Neutrophil (primary cell): ENCODE data around the gene SMYD3.
"Not testable (repeated sequence)": the region's sequence is repeated elsewhere in the genome, so short reads cannot be mapped to it uniquely, and the experiment has no call there.

ENCODE experiments used
- H3K27ac ChIP-seq: fragments of 200-600 bp; sonication (generic); 2 replicates; pipeline ENCODE4 v1.5.1; 2016; ENCODE audit warnings: mild to moderate bottlenecking, moderate library complexity
- H3K27me3 ChIP-seq: fragments of 200-600 bp; sonication (generic); 2 replicates; pipeline ENCODE4 v1.6.0; 2016; ENCODE audit warnings: mild to moderate bottlenecking
- H3K36me3 ChIP-seq: fragments of 200-600 bp; sonication (generic); 2 replicates; pipeline ENCODE4 v1.5.1; 2017
- H3K4me1 ChIP-seq, 2 experiments: fragments of 200-600 bp in 1 of 2; sonication (generic) in 1 of 2; 1 replicate in 1 of 2; 2 replicates in 1 of 2; pipeline versions ENCODE4 v1.5.1 to v1.6.1; 2013 to 2016; ENCODE audit warnings: low read depth in 1 of 2, low read length in 1 of 2, mild to moderate bottlenecking in 1 of 2, moderate library complexity in 1 of 2; ENCODE audit not compliant: control insufficient read depth in 1 of 2, insufficient read depth in 1 of 2
- H3K4me3 ChIP-seq, 2 experiments: fragments of 200-600 bp in 1 of 2; sonication (generic) in 1 of 2; 1 replicate in 1 of 2; 2 replicates in 1 of 2; pipeline ENCODE4 v1.5.1; 2013 to 2016; ENCODE audit warnings: low read depth in 1 of 2, low read length in 1 of 2, mild to moderate bottlenecking in 1 of 2, moderate library complexity in 1 of 2
- H3K9me3 ChIP-seq: fragments of 200-600 bp; sonication (generic); 2 replicates; pipeline ENCODE4 v1.5.1; 2016
- TF ChIP-seq, protein P1 (sequence below): fragments of 200-600 bp; sonication (generic); IDR thresholded peaks from 2 replicates; pipeline ENCODE4 v1.5.1; 2016; ENCODE audit warnings: antibody characterized with exemption

SMYD3 gene

DNA sequence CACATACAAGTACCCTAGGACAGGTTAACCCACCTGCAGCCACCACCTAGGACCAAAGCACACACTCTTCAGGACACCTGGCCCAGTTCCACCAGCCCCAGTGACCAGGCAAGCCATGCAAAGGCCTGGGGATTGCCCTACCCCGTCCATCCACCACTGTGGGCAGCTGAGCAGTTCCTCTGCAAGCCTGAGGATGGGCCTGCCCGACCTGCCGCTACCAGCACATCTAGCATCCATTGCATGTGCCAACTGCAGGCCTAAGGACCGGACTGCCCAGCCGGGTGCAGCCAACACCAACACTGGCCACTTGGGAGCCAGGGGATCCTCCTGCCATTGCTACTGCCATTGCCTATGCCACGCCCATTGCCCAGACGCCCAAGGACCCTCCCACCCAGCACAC, 558.3 kb downstream of the SMYD3 start:
- Histone ChIP-seq H3K4me3 (no peak overlapping the region), H3K27me3 (no peaks in the 10 kb centered on the region), H3K9me3 (no peaks in the 10 kb centered on the region), H3K27ac (no peak overlapping the region), H3K4me1 (no peaks in the 10 kb centered on the region), H3K36me3 (no peaks in the 10 kb centered on the region)
- TF ChIP-seq, protein P1, sequence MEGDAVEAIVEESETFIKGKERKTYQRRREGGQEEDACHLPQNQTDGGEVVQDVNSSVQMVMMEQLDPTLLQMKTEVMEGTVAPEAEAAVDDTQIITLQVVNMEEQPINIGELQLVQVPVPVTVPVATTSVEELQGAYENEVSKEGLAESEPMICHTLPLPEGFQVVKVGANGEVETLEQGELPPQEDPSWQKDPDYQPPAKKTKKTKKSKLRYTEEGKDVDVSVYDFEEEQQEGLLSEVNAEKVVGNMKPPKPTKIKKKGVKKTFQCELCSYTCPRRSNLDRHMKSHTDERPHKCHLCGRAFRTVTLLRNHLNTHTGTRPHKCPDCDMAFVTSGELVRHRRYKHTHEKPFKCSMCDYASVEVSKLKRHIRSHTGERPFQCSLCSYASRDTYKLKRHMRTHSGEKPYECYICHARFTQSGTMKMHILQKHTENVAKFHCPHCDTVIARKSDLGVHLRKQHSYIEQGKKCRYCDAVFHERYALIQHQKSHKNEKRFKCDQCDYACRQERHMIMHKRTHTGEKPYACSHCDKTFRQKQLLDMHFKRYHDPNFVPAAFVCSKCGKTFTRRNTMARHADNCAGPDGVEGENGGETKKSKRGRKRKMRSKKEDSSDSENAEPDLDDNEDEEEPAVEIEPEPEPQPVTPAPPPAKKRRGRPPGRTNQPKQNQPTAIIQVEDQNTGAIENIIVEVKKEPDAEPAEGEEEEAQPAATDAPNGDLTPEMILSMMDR = no peak

- Histone ChIP-seq H3K36me3 (no peaks in the 10 kb centered on the region), H3K4me3 (no peak overlapping the region), H3K27ac (no peak overlapping the region), H3K9me3 (no peaks in the 10 kb centered on the region), H3K4me1 (no peaks in the 10 kb centered on the region), H3K27me3 (no peaks in the 10 kb centered on the region)
- TF ChIP-seq, protein P1 = no peak
Measured at GRCh38 chr1:245946905-245947304, 560.2 kb downstream of the SMYD3 start.

DNA sequence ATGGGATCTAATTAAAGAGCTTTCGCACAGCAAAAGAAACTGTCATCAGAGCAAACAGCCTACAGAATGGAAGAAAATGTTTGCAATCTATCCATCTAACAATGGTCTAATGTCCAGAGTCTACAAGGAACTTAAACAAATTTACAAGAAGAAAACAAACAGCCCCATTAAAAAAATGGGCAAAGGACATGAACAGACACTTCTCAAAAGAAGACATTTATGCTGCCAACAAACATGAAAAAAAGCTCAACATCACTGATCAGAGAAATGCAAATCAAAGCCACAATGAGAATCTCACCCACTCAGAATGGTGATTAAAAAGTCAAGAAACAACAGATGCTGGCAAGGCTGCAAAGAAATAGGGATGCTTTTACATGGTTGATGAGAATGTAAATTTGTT, 561.9 kb downstream of the SMYD3 start:
- not testable (repeated sequence) for H3K27me3 ChIP-seq, H3K4me3 ChIP-seq, H3K36me3 ChIP-seq, H3K4me1 ChIP-seq, H3K27ac ChIP-seq, H3K9me3 ChIP-seq

DNA sequence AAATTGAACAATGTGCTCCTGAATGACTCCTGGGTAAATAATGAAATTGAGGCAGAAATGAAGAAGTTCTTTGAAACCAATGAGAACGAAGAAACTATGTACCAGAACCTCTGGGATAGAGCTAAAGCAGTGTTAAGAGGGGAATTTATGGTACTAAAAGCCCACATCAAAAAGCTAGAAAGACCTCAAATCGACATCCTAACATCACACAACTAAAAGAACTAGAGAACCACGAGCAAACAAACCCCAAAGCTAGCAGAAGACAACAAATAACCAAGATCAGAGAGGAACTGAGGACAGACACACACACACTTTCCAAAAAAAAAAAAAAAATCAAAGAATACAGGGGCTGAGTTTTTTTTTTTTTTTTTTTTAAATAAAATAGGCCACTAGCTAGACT, 564.2 kb downstream of the SMYD3 start:
- Histone ChIP-seq H3K9me3 (no peaks in the 10 kb centered on the region), H3K27me3 (no peaks in the 10 kb centered on the region), H3K27ac (no peak overlapping the region), H3K4me1 (no peaks in the 10 kb centered on the region), H3K4me3 (no peak overlapping the region), H3K36me3 (no peaks in the 10 kb centered on the region)
- TF ChIP-seq, protein P1 = no peak

DNA sequence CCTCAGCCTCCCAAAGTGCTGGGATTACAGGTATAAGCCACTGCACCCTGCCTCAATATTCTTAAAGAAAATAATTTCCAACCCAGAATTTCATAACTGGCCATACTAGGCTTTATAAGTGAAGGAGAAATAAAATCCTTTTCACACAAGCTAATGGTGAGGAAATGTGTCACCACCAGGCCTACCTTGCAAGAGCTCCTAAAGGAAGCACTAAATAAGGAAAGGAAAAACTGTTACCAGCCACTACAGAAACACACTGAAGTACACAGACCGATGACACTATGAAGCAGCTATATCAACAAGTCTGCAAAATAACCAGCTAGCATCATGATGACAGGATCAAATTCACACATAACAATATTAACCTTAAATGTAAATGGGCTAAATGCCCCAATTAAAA, 565.3 kb downstream of the SMYD3 start:
- H3K36me3 ChIP-seq, H3K4me3 ChIP-seq, H3K27me3 ChIP-seq, H3K27ac ChIP-seq, H3K9me3 ChIP-seq, H3K4me1 ChIP-seq: not testable (repeated sequence)

DNA sequence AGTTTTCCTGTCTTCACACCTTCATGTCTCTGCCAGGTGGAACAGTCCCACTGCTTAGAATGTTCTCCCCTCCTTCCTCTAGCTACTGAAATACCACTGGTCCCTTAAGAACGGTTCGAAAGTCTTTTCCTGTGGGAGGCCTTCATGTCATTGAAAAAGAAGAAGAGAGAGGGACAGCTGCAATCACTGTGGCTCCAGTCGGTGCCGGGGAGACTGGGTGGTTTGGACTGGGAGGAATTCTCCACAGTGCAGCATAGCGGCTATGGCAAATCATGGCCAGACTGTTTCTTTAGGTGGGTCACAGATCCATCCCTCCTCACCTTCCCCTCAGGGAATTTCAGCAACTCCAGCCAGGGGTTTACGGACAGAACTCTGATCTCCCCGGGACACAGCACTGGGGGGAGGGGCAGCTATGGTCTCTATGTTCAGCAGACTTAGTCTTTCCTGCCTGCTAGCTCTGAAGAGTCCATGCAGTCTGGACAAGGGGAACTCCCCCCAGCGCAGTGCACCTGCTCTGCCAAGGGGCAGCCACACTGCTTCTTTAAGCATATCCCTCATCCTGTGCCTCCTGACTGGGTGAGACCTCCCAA, 567.2 kb downstream of the SMYD3 start:
- Histone ChIP-seq H3K27ac (no peak overlapping the region), H3K36me3 (no peaks in the 10 kb centered on the region), H3K4me3 (no peak overlapping the region), H3K9me3 (no peaks in the 10 kb centered on the region), H3K4me1 (no peaks in the 10 kb centered on the region), H3K27me3 (no peaks in the 10 kb centered on the region)
- TF ChIP-seq, protein P1 = no peak

DNA sequence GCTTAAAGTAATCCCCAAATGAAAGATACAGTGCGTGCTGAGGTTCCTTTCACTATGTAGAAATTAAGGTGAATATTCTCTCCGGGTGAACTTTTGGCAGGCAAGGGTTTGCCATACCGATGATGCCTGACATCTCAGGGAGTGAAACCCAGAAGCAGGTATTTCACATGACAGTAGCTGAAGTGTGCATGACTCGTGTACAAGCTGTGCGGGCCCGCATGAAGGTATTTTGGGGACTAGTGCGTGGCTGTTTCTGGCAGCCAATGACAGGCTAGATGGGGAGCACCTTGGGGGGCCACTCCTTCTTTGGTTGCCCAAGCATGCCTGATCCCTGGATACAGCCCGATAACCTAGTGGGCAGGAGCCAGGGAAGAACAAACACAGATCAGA, 569.0 kb downstream of the SMYD3 start:
- TF ChIP-seq, protein P1 = no peak
- Histone ChIP-seq H3K4me1 (no peaks in the 10 kb centered on the region), H3K36me3 (no peaks in the 10 kb centered on the region), H3K9me3 (no peaks in the 10 kb centered on the region), H3K4me3 (no peak overlapping the region), H3K27ac (no peak overlapping the region), H3K27me3 (no peaks in the 10 kb centered on the region)
